ENCODE data around the gene ALOX5. TPM values are rescaled to one million over a fixed set of nuclear protein-coding genes. Genes with fewer than 3 reads are reported as not detected.
"Not testable (repeated sequence)": the region's sequence is repeated elsewhere in the genome, so short reads cannot be mapped to it uniquely, and the experiment has no call there.

Gene ALOX5
- total RNA-seq, 1 donor from 2014 or later: 1.7 TPM

DNA sequence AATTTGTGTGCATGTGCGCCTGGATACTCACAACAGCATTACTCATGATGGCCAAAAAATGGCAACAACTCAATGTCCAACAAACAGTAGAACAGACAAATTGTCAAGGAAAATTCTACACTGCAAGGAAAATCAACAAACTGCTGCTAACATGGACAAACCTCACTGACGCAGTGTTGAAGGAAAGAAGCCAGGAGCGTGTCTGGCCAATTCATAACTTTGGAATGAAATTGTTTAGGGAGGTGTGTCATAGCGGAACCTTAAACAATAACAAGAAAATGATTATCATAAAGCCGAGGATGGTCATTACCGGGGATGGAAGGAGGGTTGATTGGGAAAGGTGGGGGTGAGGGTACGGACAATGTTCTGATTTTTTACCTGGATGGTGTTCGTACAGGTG lies 29.1 kb downstream of the ALOX5 start:
- DNase-seq (ENCODE audit: low read depth): no peak
- no peak overlapping the region for H3K4me3 ChIP-seq (ENCODE audit: low read depth, low read length)
- TF ChIP-seq CTCF (conservative IDR thresholded peaks at IDR 0.05; ENCODE audit: low read depth, low read length): no peak

- no peak for TF ChIP-seq CTCF (conservative IDR thresholded peaks at IDR 0.05; ENCODE audit: low read depth, low read length)
- no peak for DNase-seq (ENCODE audit: low read depth)
- no peak overlapping the region for H3K4me3 ChIP-seq (ENCODE audit: low read depth, low read length)
These were observed 30.2 kb downstream of the ALOX5 start for GRCh38 chr10:45404087-45404769.

GRCh38 chr10:45404770-45405120 lies 30.7 kb downstream of the ALOX5 start:
- H3K4me3 ChIP-seq (ENCODE audit: low read depth, low read length): no peak overlapping the region
- TF ChIP-seq CTCF (conservative IDR thresholded peaks at IDR 0.05; ENCODE audit: low read depth, low read length): no peak
- DNase-seq (ENCODE audit: low read depth): no peak

DNA sequence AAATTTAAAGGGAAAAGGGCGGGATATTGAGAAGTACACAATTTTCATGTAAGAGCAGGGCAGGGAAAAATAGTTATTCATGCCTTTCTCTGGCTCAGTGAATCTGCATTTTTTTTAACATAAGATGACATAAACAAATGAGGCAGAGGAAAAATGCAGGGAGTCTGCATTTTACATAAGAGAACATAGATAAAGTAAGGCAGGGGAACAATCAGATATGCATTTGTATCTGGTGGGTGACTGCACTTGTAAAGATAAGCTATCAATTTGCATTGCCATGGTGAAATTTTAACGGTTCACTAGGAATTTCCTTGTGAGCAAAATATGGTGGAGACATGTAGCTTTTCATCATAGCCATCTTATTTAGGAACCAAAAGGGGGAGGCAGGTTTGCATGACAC lies 33.5 kb downstream of the ALOX5 start:
- no peak for DNase-seq (ENCODE audit: low read depth)
- no peak for TF ChIP-seq CTCF (conservative IDR thresholded peaks at IDR 0.05; ENCODE audit: low read depth, low read length)

DNA sequence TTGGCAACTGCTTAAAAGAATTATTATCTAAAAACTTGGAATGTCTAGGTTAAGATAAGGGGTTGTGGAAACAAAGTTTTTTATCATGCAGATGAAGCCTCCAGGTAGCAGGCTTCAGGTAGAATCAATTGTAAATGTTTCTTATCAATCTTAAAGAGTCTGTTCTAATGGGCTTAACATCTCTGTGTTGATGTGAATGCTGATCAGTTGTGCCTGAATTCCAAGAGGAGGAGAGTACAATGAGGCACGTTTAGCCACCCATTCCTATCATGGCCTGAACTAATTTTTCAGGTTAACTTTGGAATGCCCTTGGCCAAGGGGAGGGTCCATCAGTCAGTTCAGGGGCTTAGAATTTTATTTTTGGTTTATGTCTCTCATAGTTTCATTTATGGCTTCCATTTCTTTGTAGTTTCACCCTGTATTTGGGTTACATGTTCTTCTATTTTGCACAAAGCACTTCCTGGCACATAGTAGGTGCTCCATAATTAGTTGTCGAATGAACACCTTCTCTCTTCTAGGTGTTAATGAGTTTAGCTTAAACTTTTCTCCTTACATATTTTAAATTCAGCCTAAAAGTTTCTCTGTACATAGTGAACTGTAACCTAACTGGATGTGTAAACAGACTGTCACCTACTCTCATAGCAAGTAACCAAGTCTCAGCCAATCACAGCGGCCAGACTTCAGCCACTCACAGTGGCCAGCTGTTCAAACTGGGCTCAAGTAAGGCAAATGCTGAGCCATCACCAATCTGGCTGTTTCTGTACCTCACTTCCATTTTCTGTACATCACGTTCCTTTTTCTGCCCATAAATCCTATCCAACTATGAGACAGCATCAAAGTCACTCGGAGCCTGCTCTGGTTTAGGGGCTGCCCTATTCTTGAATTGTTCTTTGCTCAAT lies 34.7 kb downstream of the ALOX5 start:
- DNase-seq (ENCODE audit: low read depth): no peak
- no peak overlapping the region for H3K4me3 ChIP-seq (ENCODE audit: low read depth, low read length)
- no peak for TF ChIP-seq CTCF (conservative IDR thresholded peaks at IDR 0.05; ENCODE audit: low read depth, low read length)

More for the DNA sequence above, 33.5 kb downstream of the ALOX5 start:
- no peak overlapping the region for H3K4me3 ChIP-seq (ENCODE audit: low read depth, low read length)

- H3K4me3 ChIP-seq (ENCODE audit: low read depth, low read length); DNase-seq (ENCODE audit: low read depth): not testable (repeated sequence)
These were observed 35.3 kb downstream of the ALOX5 start for GRCh38 chr10:45409347-45409746.

DNA sequence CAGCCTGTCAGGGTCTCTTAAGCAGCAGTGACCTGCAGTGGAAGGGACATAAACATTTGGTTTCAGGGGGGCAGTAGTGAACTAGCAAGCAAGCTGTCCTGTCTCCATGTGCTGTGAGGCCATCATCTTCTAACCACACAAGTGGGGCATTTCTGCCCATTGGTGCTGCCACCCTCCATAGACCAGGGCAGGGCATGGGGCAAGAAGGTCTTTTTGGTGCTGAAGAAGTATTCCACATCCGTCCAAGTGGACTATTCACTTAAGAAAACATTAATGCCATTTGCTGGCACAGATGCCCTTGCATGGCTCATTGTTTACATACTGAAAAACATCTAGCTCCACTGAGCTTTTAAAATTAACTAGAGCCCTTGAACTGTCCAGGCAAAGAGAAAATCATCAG lies 35.8 kb downstream of the ALOX5 start:
- no peak for DNase-seq (ENCODE audit: low read depth)
- TF ChIP-seq CTCF (conservative IDR thresholded peaks at IDR 0.05; ENCODE audit: low read depth, low read length): no peak
- H3K4me3 ChIP-seq (ENCODE audit: low read depth, low read length): no peak overlapping the region

All from epithelial cell of proximal tubule (primary cell).